Spleen (tissue), 3 donors: ENCODE measurements around the gene JPH2.

Experiments
- POLR2A ChIP-seq, 3 donors: fragments of 450-650 bp; IDR thresholded peaks; one replicate each; pipeline ENCODE4 v1.5.1; 2017; ENCODE audit warnings: antibody characterized with exemption in 3 of 3, mild to moderate bottlenecking in 1 of 3
- POLR2AphosphoS5 ChIP-seq, 3 donors: sonication (generic); formaldehyde crosslinking; IDR thresholded peaks; one replicate each; pipeline ENCODE4 v1.5.1; 2017; ENCODE audit warnings: antibody characterized with exemption in 3 of 3

- TF ChIP-seq POLR2A (IDR thresholded peaks at IDR 0.05) (no peak), POLR2AphosphoS5 (IDR thresholded peaks at IDR 0.05) (no peak)
Measured at GRCh38 chr20:44131704-44132103, 55.3 kb downstream of the JPH2 start.
